ENCODE data around the gene ANKRD34A.

Gene ANKRD34A

GRCh38 chr1:145977016-145977415 lies 12.6 kb upstream of the ANKRD34A start:
- peak overlapping the region; percentile 90; the same call in 1 of the 2 replicates for H3K27ac ChIP-seq
- TF ChIP-seq ZFX (IDR thresholded peaks at IDR 0.05; ENCODE audit: borderline replicate concordance), result no peak
- no peak for TF ChIP-seq CTCF (IDR thresholded peaks at IDR 0.05)

- TF ChIP-seq ZFX (IDR thresholded peaks at IDR 0.05; ENCODE audit: borderline replicate concordance), result no peak
- TF ChIP-seq CTCF (IDR thresholded peaks at IDR 0.05), result no peak
- H3K27ac ChIP-seq, result no peak overlapping the region
Measured at GRCh38 chr1:145975216-145975615, 10.8 kb upstream of the ANKRD34A start.

DNA sequence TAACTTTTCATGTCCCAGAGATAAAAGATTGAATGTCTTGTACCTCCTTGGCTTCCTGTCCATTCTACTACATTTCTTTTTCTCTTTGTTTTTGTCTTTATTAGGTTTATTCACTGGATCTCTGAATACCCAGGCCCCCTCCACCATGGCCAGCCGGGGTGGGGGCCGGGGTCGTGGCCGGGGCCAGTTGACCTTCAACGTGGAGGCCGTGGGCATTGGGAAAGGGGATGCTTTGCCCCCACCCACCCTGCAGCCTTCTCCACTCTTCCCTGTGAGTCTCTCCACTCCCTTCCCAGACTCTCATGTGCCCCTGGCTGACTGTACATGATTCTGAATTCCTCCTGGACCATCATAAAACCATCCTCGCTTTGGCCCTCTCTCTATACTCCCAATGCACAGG lies 10.3 kb upstream of the ANKRD34A start:
- H3K27ac ChIP-seq, result no peak overlapping the region
- TF ChIP-seq CTCF (IDR thresholded peaks at IDR 0.05) (no peak), ZFX (IDR thresholded peaks at IDR 0.05; ENCODE audit: borderline replicate concordance) (no peak)

GRCh38 chr1:145972580-145972979 lies 8.2 kb upstream of the ANKRD34A start:
- TF ChIP-seq ZFX (IDR thresholded peaks at IDR 0.05; ENCODE audit: borderline replicate concordance), result no peak
- no peak for TF ChIP-seq CTCF (IDR thresholded peaks at IDR 0.05)
- no peak overlapping the region for H3K27ac ChIP-seq

DNA sequence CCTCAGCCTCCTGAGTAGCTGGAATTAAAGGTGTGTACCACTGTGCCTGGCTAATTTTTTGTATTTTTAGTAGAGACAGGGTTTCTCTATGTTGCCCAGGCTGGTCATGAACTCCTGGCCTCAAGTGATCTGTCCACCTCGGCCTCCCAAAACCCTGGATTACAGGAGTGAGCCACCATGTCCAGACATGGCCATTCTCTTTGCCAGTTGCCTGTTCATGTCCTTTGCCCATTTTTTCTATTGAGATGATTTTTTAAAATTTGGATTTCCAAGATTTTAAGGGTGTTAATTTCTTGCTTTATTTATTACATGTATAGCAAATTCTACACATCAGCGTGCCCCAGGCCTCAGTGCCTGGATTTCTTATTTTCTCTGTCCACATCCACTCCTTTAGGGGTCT lies 2.9 kb upstream of the ANKRD34A start:
- H3K27ac ChIP-seq, result no peak overlapping the region
- TF ChIP-seq ZFX (IDR thresholded peaks at IDR 0.05; ENCODE audit: borderline replicate concordance) (no peak), CTCF (IDR thresholded peaks at IDR 0.05) (no peak)

- TF ChIP-seq CTCF (IDR thresholded peaks at IDR 0.05) (no peak), ZFX (IDR thresholded peaks at IDR 0.05; ENCODE audit: borderline replicate concordance) (no peak)
- H3K27ac ChIP-seq, result peak overlapping the region; percentile 94
Measured at GRCh38 chr1:145965119-145965744, 857 bp upstream of the ANKRD34A start.

DNA sequence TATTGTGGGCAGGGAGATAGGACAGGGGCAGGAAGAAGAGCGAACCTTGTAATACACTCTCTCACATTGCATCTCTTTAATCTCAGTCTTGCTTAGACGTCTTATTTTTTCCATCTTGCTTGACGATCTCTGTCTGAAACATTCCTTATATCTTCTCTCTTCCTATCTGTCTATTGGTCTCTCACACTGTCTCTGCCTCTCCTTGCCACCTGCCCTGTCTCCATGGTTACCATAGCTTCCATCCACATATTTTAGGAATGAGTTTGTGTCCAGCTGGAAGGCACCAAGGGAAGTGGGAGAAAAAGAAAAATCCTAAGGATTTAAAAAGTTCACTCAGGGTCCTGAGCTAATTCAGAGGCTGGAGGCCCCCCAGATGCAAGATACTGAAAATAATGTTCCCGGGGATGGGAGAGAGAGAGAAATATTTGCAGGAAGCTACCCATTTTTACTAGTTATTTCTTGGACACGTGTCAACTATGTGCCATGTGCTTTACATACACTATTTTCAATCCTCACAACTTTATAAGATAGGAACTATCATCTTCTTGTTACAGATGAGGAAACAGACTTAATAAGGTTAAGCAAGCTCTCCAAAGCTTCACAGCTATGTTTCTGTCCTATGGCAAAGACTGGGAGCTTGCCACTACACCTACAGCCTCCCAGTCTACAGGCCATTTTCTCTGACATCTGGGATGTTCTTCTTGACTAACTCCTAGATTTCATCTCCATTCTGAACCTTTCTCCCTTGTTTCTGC lies 933 bp downstream of the ANKRD34A start:
- peak overlapping the region; percentile 94 for H3K27ac ChIP-seq
- TF ChIP-seq CTCF (IDR thresholded peaks at IDR 0.05) (no peak), ZFX (IDR thresholded peaks at IDR 0.05; ENCODE audit: borderline replicate concordance) (no peak)
